ENCODE results near the gene DNMT3A.

DNA sequence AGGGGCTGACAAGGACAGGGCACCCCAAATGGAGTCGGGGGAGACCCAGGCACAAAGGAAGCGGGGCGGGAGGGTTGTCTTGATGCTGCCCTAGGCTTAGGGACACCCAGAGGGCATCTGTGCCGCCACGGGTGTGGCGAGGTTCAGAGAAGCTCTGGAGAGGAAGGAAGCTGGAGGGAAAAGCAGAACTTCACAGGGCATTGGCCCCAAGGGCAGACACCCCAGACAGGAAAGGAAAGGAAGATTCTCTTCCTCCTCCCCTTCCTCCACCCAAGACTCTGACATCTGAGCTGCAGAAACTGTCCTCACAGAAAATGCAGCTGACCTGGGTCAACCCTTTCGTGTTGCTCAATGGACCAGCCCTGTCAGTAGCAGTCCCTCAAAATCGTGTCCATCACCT is 25.6 kb downstream of the DNMT3A start:
- TF ChIP-seq, protein P1, sequence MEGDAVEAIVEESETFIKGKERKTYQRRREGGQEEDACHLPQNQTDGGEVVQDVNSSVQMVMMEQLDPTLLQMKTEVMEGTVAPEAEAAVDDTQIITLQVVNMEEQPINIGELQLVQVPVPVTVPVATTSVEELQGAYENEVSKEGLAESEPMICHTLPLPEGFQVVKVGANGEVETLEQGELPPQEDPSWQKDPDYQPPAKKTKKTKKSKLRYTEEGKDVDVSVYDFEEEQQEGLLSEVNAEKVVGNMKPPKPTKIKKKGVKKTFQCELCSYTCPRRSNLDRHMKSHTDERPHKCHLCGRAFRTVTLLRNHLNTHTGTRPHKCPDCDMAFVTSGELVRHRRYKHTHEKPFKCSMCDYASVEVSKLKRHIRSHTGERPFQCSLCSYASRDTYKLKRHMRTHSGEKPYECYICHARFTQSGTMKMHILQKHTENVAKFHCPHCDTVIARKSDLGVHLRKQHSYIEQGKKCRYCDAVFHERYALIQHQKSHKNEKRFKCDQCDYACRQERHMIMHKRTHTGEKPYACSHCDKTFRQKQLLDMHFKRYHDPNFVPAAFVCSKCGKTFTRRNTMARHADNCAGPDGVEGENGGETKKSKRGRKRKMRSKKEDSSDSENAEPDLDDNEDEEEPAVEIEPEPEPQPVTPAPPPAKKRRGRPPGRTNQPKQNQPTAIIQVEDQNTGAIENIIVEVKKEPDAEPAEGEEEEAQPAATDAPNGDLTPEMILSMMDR (IDR thresholded peaks at IDR 0.05 in 4 of 5, conservative IDR thresholded peaks at IDR 0.05 in 1 of 5) = no peak
- TF ChIP-seq POLR2A (IDR thresholded peaks at IDR 0.05) = no peak
